Activated CD4-positive, alpha-beta T cell treated with anti-CD3 and anti-CD28 coated beads, Interleukin-2, amount 50 U/mL, for 16 hours (primary cell): ENCODE data around the gene KAZALD1.

Experiments
- DNase-seq: peaks from one replicate; pipeline ENCODE4 v3.0.0-alpha.2; 2020

The KAZALD1 gene

GRCh38 chr10:101097881-101098280 is 36.1 kb downstream of the KAZALD1 start:
- no peak for DNase-seq

- DNase-seq, result no peak
These were observed 38.1 kb downstream of the KAZALD1 start for GRCh38 chr10:101099901-101100300.

GRCh38 chr10:101101372-101101881 is 39.6 kb downstream of the KAZALD1 start:
- DNase-seq, result no peak

GRCh38 chr10:101103430-101103829 is 41.6 kb downstream of the KAZALD1 start:
- no peak for DNase-seq

GRCh38 chr10:101106351-101106750 is 44.6 kb downstream of the KAZALD1 start:
- DNase-seq, result no peak

GRCh38 chr10:101107771-101108170 is 46.0 kb downstream of the KAZALD1 start:
- DNase-seq, result no peak

GRCh38 chr10:101110856-101111523 is 49.2 kb downstream of the KAZALD1 start:
- no peak for DNase-seq

- DNase-seq, result no peak
These were observed 49.8 kb downstream of the KAZALD1 start for GRCh38 chr10:101111547-101111946.

GRCh38 chr10:101112799-101113594 is 51.2 kb downstream of the KAZALD1 start:
- no peak for DNase-seq

GRCh38 chr10:101113890-101114403 is 52.2 kb downstream of the KAZALD1 start:
- DNase-seq, result no peak

- no peak for DNase-seq
These were observed 52.9 kb downstream of the KAZALD1 start for GRCh38 chr10:101114646-101115045.
